ENCODE data around the gene COG5.

The COG5 gene

DNA sequence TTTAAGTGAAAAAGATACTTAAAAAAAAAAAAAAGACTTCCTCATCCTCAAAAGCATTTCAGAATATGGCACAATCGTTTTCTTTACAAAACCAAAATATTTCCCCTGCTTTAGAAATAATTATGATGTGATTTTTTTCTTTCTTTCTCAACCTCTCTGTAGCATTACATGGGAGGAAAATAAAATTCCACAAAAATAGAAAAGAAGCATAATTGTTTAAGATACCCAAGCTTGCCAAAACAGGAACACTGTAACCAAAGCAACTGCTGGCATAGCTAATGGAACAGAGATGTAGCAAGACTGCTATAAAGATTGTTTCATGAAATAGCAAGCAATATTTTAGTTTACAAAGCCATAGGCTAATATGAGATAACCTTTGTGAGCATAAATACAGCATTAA is 169.4 kb downstream of the COG5 start:
- peak; percentile 87 for DNase-seq (ENCODE audit: low read depth)

DNA sequence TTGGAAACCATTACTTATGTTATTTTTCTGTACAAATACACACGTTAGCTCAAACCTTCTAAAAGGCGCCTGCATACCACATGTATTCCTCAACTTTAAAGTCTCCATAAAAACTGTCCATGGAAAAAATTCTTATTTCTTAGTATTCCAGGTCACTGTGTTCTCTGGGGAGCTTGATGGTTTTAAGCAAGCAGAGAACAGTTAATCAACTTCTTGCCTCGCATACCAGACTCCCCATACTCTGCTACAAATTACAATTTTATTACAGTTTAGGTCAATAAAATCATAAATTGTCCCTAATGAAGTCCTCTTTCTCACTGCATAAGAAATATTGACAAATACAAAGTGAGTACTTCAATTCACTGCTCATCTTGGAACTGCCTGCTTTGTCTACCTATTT is 170.9 kb downstream of the COG5 start:
- DNase-seq (ENCODE audit: low read depth): no peak

DNA sequence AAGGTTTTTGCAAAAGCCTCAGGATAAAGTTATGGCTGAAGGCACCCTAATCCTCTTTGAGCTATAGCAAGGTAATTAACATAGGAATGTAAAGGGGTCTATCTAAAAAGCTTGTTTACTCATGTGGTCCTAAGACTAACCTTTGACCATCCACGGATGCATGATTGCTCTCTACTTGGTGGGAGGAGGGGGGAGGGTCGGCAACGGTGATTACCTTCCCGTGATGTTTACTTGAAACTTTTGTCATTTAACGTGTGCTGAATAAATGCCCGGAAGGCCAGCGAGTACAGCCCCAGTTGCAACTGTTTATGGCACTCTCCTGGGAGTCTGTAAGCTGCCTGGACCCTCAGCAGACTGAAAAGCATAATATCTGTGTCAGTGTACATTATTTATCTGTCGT is 172.8 kb downstream of the COG5 start:
- DNase-seq (ENCODE audit: low read depth): no peak

DNA sequence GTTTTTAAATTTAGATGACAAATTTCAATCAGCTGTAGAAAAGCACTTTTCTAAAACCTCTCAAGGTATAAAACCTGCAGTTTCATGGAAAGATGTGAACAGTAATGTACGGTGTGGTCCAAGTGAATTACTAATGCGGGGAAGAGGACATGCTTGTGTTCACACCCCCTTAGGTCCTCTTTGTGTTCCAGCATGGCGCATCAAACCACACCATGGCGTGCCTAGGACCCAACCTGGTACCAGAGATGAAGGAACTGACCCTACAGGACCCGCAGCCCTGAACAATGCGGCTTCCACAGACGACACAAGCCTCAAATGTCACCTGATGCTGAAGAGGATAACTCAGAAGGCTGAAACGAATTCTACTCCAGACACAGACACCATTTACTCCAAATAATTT is 175.1 kb downstream of the COG5 start:
- no peak for DNase-seq (ENCODE audit: low read depth)

DNA sequence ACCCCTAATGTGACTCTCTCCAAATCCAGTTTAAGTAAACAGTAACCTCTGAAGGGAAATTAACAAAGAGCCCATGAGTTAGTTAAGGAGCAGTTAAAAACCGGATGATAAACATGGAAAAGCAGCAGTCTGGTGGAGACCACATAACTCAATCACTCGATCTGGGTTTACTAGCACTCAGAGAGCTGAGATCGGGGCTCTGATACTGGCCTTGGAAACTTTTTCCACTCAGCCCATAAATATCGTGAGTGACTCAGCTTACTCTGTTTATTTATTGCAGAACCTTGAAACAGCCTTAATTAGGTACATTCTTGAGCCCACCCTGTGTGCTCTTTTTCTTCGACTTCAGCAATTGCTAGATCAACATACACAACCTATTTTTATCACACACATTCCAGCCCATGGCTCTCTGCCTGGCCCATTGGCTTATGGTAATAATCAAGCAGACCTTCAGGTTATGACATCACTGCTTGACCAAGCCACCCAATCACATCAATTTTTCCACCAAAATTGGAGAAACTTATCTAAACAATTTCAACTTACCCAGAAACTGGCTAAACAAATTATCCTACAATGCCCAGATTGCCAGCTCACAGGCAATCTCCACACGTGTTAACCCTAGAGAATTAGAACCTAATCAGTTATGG is 176.0 kb downstream of the COG5 start:
- peak; percentile 99 for DNase-seq (ENCODE audit: low read depth)

DNA sequence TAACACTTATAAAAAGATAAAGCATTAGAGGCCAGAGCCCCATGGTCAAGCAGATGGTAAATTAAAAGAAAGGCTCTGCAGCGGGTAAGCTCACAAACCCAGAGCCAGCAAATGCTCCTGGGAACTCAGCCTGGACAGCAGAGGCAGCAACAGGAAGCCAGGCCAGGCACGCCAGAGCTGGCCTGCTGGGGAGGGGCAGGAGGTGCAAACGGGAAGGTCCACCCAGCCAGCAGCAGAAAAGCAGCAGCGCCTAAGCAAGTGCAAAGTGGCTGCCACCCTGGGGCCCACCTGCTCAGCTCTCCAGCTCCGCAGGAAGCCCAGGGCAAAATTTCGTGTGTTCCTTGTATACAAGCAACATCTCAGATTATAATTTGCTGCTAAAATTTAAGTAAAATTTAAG is 176.6 kb downstream of the COG5 start:
- peak; percentile 53 for DNase-seq (ENCODE audit: low read depth)

DNA sequence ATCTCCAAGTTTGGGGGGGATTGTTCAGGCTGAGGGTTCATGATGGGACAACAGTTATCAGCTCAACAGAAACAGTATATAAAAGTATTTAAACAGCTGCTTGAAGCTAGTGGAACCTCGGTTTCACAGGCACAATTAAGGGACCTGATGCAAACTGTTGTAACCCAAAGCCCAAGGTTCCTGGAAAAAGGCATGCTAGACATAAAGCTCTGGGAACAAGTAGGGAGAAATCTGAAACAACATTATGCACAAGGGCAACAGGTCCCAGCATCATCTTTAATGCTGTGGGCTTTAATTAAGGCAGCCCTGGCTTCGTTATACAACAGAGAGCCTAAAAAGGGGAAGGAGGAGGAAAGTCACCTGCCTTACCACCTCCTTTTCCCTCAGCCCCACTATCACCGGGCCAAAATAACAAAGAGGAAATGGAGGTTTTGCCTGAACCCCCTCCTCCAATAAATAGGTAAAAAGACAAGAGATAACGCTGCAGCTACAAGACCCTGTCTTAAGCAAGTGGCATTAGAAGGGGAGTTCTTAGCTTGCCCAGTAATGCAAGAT is 177.1 kb downstream of the COG5 start:
- no peak for DNase-seq (ENCODE audit: low read depth)

GRCh38 chr7:107384025-107384424 is 179.7 kb downstream of the COG5 start:
- no peak for DNase-seq (ENCODE audit: low read depth)

DNA sequence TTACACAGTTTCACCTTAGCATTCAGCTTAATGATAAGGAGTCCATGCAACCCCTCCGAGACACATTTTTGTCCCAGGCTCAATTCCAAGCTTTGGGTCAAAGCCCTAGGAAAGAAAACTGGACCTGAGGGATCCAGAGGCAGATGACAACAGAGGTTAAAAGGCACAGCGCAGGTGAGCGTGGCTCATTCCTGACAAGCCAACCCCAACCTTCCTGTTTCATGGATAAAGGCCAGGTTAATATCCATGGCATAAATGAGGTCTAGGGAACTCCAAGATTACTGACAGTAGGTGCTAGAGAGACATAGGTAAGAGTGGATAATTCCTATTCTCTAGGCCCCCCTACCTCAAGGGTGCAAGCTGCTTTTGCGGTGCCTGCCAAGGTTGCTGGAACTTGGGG is 180.5 kb downstream of the COG5 start:
- DNase-seq (ENCODE audit: low read depth): no peak

DNA sequence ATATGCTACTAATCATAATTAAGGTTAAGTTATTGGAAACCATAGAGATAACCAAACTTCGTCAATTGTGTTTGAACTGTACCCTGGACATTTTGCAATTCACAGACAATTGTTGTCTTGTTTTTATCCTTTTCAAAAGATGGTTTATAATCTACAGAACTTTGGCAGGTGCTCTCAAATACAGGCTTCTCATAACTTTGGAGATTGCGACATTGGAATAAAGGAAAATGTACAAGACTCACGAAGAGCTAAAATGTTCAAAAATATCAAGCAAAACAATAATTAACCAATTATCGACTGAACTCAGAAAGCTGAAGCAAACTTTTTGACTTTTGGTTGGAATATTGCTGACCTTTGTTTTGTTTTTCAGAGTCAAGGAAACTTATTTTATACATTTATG is 182.3 kb downstream of the COG5 start:
- DNase-seq (ENCODE audit: low read depth): no peak

DNA sequence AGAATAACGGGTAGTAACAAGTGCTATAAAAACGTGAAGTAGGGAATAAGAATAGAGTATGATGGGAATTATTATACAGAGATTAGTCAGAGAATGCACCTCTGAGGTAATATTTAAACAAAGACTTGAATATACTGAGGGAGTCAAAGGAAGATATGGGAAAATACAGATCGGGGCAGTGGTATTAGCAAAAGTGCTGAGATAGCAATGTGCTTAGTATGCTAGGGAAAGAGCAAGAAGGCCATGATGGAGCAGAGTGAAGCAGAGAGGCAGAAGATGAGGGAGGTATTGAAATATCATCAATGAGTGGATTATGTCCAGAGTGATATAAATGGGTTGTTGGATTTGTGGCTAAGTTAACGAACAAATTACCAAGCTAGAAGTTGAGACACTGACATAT is 190.4 kb downstream of the COG5 start:
- no peak for DNase-seq (ENCODE audit: low read depth)

DNA sequence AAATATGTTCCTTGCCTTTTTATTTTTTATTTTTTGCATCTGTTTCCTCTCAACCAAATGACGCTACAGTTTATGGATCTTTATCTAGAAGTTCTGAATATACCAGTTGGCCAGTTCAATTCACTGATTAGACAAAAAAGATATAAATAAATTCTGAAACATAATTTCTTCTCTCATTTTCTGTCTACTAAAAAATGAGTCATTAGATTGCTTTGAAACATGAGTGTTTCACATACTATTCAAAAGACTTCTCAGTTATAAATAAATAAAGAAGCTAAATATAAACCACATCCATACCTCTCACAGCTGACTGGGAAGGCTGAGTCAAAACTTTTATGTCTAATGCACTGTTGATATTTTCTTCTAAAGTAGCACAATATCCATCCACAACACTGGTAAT is 191.4 kb downstream of the COG5 start:
- DNase-seq (ENCODE audit: low read depth): peak; percentile 55

GRCh38 chr7:107370816-107371215 is 192.9 kb downstream of the COG5 start:
- no peak for DNase-seq (ENCODE audit: low read depth)

DNA sequence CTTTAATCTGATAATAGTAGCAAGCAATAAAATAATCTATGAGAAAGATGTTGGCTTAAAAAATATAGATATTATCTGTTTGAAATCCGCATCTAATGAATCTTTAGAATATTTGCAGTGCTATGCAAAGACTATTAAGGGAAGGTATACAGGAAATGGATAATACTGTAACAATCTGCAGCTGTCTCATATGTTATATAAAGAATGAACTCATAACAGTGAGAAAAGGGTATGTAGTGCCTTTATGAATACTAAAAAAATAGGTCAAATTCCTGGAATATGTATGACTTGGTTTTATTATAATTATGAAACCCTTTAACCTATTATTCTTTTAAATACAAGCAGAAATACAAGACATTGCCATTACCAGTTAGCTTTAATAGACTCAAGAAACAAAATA is 198.9 kb downstream of the COG5 start:
- DNase-seq (ENCODE audit: low read depth): no peak

DNA sequence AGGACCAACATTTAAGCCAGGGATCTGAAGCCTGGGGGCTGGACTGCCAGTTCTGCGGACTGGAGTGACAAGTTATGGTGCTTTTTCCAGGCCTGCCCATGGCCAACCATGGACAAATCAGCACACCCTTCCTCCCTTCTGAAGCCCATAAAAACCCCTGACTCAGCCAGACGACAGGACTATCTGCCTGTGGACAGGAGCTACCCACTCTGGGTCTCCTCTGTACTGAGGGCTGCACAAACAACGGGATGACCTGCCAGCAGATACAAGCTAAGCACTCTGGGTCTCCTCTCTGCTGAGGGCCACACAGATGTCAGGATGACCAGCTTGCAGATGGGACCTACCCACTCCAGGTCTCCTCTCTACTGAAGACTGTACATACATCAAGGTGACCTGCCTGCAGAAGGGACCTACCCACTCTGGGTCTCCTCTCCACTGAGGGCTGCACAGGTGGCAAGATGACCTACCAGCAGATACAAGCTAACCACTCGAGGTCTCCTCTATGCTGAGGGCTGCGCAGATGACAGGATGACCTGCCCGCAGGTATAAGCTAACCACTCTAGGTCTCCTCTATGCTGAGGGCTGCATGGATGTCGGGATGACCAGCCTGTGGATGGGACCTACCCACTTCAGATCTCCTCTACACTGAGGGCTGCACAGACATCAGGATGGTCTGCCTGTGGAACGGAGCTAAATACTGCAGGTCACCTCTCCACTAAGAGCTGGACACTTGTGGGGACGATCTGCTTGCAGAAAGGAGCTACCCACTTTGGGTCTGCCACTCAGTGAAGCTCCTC is 204.0 kb downstream of the COG5 start:
- no peak for DNase-seq (ENCODE audit: low read depth)

- DNase-seq (ENCODE audit: low read depth): no peak
Measured at GRCh38 chr7:107355616-107356015, 208.1 kb downstream of the COG5 start.

- DNase-seq (ENCODE audit: low read depth): no peak
Measured at GRCh38 chr7:107354640-107355039, 209.1 kb downstream of the COG5 start.

GRCh38 chr7:107353701-107354100 is 210.0 kb downstream of the COG5 start:
- DNase-seq (ENCODE audit: low read depth): no peak

- no peak for DNase-seq (ENCODE audit: low read depth)
Measured at GRCh38 chr7:107345898-107346297, 217.8 kb downstream of the COG5 start.

DNA sequence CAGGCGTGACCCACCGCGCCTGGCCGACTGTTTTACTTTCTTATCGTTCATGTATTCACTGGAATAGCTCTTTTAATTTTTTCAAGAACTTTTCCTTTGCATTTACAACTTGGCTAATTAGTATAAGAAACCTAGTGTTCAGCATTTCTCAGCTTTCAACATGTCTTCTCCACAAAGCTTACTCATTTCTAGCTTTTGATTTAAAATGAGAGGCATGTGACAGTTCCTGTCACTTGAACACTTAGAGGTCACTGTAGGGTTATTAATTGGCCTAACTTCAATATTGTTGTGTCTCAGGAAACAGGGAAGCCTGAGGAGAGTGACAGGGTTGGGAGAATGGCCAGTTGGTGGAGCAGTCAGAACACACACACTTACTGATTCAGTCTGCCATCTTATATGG is 218.9 kb downstream of the COG5 start:
- no peak for DNase-seq (ENCODE audit: low read depth)

GRCh38 chr7:107344286-107344685 is 219.4 kb downstream of the COG5 start:
- DNase-seq (ENCODE audit: low read depth): no peak

GRCh38 chr7:107338080-107338479 is 225.6 kb downstream of the COG5 start:
- no peak for DNase-seq (ENCODE audit: low read depth)

DNA sequence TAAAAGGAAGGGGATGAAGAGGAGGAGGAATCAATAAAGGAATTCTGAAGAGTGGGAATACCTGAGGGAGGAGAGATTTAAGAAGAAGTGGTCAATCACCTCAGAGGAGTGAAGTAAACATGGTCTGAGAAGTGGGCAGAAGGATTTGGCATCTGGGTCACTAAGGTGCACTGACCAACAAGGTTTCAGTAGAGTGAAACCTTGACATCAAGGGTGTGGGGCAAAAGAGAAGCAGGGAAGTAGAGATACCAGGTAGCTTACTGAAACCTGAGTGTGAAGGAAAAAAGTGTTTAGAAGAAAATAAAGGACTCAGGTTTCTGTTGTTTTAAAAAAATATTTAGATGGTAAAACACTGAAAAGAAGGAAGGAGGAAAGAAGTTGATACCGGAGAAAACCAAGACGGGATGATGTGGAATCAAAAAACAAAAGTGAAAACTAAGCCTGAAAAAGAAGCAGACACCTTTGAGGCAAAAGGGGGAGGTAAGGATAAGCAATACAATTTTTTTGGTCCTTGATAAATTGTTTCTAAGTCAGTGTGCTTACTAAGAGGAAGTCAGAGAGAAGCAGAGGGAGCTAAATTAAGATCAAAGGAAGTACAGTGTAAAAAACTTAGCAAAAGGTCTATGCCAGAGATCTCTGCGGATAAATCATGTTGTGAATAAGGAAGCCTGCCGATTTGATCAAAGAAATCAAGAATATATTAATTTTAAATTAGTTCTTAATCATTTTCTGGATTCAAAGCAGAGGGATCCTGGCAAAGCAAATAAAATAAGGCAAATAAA is 231.0 kb downstream of the COG5 start:
- no peak for DNase-seq (ENCODE audit: low read depth)
